ENCODE data around the gene CD40.

Gene CD40

DNA sequence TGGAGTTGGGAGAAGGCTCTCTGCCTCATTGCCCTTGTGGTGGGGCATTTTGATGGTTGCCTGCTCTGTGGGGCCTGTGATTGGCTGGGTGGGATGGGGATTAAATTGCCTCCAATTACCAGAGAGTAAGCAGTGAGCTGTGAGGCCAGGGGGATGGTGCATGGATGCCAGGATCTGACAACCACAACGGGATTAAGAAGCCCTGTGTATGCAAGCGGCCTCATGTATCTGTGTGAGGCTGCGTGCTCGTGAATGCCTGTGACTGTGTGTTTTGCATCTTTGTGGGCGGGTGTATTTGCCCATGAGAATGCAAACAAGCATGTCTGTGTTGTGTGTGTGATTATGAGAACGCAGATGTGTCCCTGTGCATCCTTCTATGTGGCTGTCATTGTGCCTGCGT lies 46.1 kb downstream of the CD40 start:
- DNase-seq (no peak), ATAC-seq (ENCODE audit: insufficient read depth, low read depth) (no peak)
- no peak overlapping the region for H3K9ac ChIP-seq (ENCODE audit: low read depth, low read length)
- peaks cover 5% of the 10 kb centered on the region for H3K27me3 ChIP-seq (ENCODE audit: insufficient read depth, low read length, poor library complexity)
- no peaks in the 10 kb centered on the region for H3K9me3 ChIP-seq (ENCODE audit: insufficient read depth, low read length, severe bottlenecking)
- no peak overlapping the region for H3K4me2 ChIP-seq (ENCODE audit: insufficient read depth, low read length)
- no peak for TF ChIP-seq CTCF (IDR thresholded peaks at IDR 0.05; ENCODE audit: borderline replicate concordance, extremely low read depth, low read length, poor library complexity, severe bottlenecking)
- TF ChIP-seq EZH2 (IDR thresholded peaks at IDR 0.05; ENCODE audit: borderline replicate concordance, low read depth, low read length, severe bottlenecking): no peak
- no peaks in the 10 kb centered on the region for H3K4me1 ChIP-seq (ENCODE audit: insufficient read depth, low read length)
- 0 out of 2 replicates have a peak, but pooled peaks cover 2% of the 10 kb centered on the region for H4K20me1 ChIP-seq (ENCODE audit: insufficient read depth, low read length)
- H3K27ac ChIP-seq (ENCODE audit: low read length): no peak overlapping the region
- H3K79me2 ChIP-seq (ENCODE audit: insufficient read depth, low read length): no peaks in the 10 kb centered on the region
- H3K4me3 ChIP-seq (ENCODE audit: low read depth in 1 of 2, low read length in 2 of 2): no peak overlapping the region
- H2AFZ ChIP-seq (ENCODE audit: low read depth, low read length): no peak overlapping the region
- no peaks in the 10 kb centered on the region for H3K36me3 ChIP-seq (ENCODE audit: insufficient read depth, low read length)

GRCh38 chr20:46167080-46167479 lies 49.0 kb downstream of the CD40 start:
- Histone ChIP-seq H3K9ac (ENCODE audit: low read depth, low read length) (no peak overlapping the region), H3K27ac (ENCODE audit: low read length) (no peak overlapping the region), H3K27me3 (ENCODE audit: insufficient read depth, low read length, poor library complexity) (peaks cover 5% of the 10 kb centered on the region), H3K4me1 (ENCODE audit: insufficient read depth, low read length) (no peaks in the 10 kb centered on the region), H3K9me3 (ENCODE audit: insufficient read depth, low read length, severe bottlenecking) (no peaks in the 10 kb centered on the region), H4K20me1 (ENCODE audit: insufficient read depth, low read length) (0 out of 2 replicates have a peak, but pooled peaks cover 8% of the 10 kb centered on the region), H2AFZ (ENCODE audit: low read depth, low read length) (no peak overlapping the region), H3K4me2 (ENCODE audit: insufficient read depth, low read length) (no peak overlapping the region), H3K79me2 (ENCODE audit: insufficient read depth, low read length) (no peaks in the 10 kb centered on the region), H3K4me3 (ENCODE audit: low read depth in 1 of 2, low read length in 2 of 2) (no peak overlapping the region), H3K36me3 (ENCODE audit: insufficient read depth, low read length) (no peaks in the 10 kb centered on the region)
- TF ChIP-seq CTCF (IDR thresholded peaks at IDR 0.05; ENCODE audit: borderline replicate concordance, extremely low read depth, low read length, poor library complexity, severe bottlenecking) (no peak), EZH2 (IDR thresholded peaks at IDR 0.05; ENCODE audit: borderline replicate concordance, low read depth, low read length, severe bottlenecking) (no peak)
- DNase-seq (no peak), ATAC-seq (ENCODE audit: insufficient read depth, low read depth) (no peak)

- Histone ChIP-seq H3K4me2 (ENCODE audit: insufficient read depth, low read length) (no peak overlapping the region), H2AFZ (ENCODE audit: low read depth, low read length) (no peak overlapping the region), H3K9ac (ENCODE audit: low read depth, low read length) (no peak overlapping the region), H3K27ac (ENCODE audit: low read length) (no peak overlapping the region), H4K20me1 (ENCODE audit: insufficient read depth, low read length) (0 out of 2 replicates have a peak, but pooled peaks cover 8% of the 10 kb centered on the region), H3K27me3 (ENCODE audit: insufficient read depth, low read length, poor library complexity) (peaks cover 5% of the 10 kb centered on the region), H3K4me1 (ENCODE audit: insufficient read depth, low read length) (no peaks in the 10 kb centered on the region), H3K9me3 (ENCODE audit: insufficient read depth, low read length, severe bottlenecking) (no peaks in the 10 kb centered on the region), H3K79me2 (ENCODE audit: insufficient read depth, low read length) (no peaks in the 10 kb centered on the region), H3K4me3 (ENCODE audit: low read depth in 1 of 2, low read length in 2 of 2) (no peak overlapping the region), H3K36me3 (ENCODE audit: insufficient read depth, low read length) (no peaks in the 10 kb centered on the region)
- ATAC-seq (ENCODE audit: insufficient read depth, low read depth) (no peak), DNase-seq (no peak)
- TF ChIP-seq CTCF (IDR thresholded peaks at IDR 0.05; ENCODE audit: borderline replicate concordance, extremely low read depth, low read length, poor library complexity, severe bottlenecking) (no peak), EZH2 (IDR thresholded peaks at IDR 0.05; ENCODE audit: borderline replicate concordance, low read depth, low read length, severe bottlenecking) (no peak)
Observed at GRCh38 chr20:46168438-46168837, 50.3 kb downstream of the CD40 start.
